Adrenal gland (tissue), 5 donors: ENCODE measurements around the gene SLC2A6.

Experiments used
- CTCF ChIP-seq, 6 experiments: fragments of 450-650 bp in 4 of 6; fragments of 200-600 bp in 2 of 6; sonication (generic) in 1 of 6; IDR thresholded peaks; 1 replicate in 5 of 6; 2 replicates in 1 of 6; pipeline versions ENCODE4 v1.5.1 to v1.8.0; 2016 to 2021; ENCODE audit warnings: antibody characterized with exemption in 6 of 6, mild to moderate bottlenecking in 2 of 6, moderate library complexity in 1 of 6
- POLR2A ChIP-seq, 2 donors: fragments of 450-650 bp; IDR thresholded peaks; one replicate each; pipeline ENCODE4 v1.6.1; 2017; ENCODE audit warnings: antibody characterized with exemption in 2 of 2, mild to moderate bottlenecking in 2 of 2, moderate library complexity in 1 of 2
- donor health status: DM: no; HTN: no; CAD: no.

DNA sequence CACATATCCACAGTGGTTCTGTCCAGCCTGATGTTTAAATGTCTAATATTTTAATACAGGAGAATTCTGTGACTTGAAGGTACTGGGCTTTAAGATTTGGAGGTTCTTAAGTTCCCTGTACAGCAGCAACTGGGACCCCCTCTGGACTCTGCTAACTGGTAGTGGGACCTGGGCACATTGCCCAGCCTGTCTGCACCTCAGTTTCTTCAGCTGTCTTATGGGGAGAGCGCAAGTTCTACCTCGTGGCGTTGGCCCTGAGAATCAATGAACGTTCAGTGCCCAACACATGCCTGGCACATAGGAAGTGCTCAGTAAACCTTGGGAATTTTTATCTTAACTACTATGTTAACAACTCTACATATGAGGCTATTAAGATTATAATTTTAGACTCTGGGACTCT lies 1.4 kb downstream of the SLC2A6 start:
- TF ChIP-seq CTCF (IDR thresholded peaks at IDR 0.05) = no peak
- no peak for TF ChIP-seq POLR2A (IDR thresholded peaks at IDR 0.05)
